ENCODE data around the gene PRSS36.

PRSS36 gene

DNA sequence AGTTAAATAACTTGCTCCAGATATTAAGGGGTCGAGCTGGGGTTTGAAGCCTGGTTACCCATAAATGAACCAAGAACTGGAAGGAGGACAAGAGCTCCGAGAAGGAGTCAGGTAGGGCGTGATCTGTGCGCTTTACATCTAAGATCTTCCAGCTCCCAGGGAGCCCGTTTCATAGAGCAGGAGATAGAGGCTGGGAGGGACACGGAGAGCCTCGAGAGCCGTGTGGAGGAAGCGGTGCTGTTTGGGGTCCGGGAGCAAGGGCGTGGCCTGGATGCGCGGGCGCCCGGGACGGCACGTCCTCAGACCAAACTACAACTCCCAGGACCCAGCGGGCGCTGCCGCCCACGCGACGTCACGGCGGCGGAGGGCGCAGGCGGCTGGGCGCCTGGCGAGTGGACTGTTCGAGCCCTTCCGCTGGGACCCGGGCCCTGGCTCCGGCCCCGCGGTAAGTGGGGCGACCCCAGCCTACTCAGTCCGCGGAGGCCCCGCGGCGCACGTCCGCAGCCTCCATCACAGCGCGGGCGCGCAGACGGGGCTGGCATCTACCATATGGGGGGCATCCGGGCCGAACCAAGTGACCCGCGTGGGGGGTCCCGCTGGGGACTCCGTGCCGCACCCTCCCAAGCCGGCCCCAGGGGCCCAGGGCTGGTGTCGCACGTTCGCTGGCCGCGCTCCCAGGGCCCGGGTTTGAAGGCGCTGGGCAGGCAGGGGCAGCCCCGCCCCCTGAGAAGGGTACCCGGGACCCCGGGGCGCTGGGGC is 41.7 kb downstream of the PRSS36 start, which contains the start of gene BCKDK:
BCKDK (plus strand) TSS at position 352 of the 759 bp plus-strand sequence. CDS start 838 bp downstream, outside the sequence.
- peak within 1 kb of the TSS; percentile 3 for H2BK5ac ChIP-seq (ENCODE audit: low read depth, low read length, poor library complexity, severe bottlenecking)
- H3K23ac ChIP-seq (ENCODE audit: low read length in 2 of 2) = peak within 1 kb of the TSS in 1 of 2 experiments; percentile 74
- peak within 1 kb of the TSS; percentile 99 for H3K4me2 ChIP-seq (ENCODE audit: low read length, poor library complexity, severe bottlenecking)
- peak within 1 kb of the TSS; percentile 5 to 76 for H3K14ac ChIP-seq (ENCODE audit: low read length in 2 of 2)
- no peaks in the 10 kb centered on the region for H3K27me3 ChIP-seq (ENCODE audit: control insufficient read depth in 1 of 2, insufficient read depth in 1 of 2, low read length in 2 of 2)
- H4K8ac ChIP-seq (ENCODE audit: low read length) = peak within 1 kb of the TSS; percentile 85
- peak within 1 kb of the TSS; percentile 64 for H4K91ac ChIP-seq (ENCODE audit: low read length)
- H2AK5ac ChIP-seq (ENCODE audit: low read length, severe bottlenecking) = peak within 1 kb of the TSS; percentile 23
- H2BK120ac ChIP-seq (ENCODE audit: low read depth, low read length) = peak within 1 kb of the TSS; percentile 42
- peak; percentile 57 for DNase-seq
- peak within 1 kb of the TSS in 1 of 2 experiments; percentile 57 for H2BK12ac ChIP-seq (ENCODE audit: low read length in 2 of 2)
- peaks cover 40 to 43% of the 10 kb centered on the region in 2 experiments for H3K36me3 ChIP-seq (ENCODE audit: control insufficient read depth in 1 of 2, insufficient read depth in 2 of 2, low read depth in 1 of 2, low read length in 2 of 2)
- no peaks in the 10 kb centered on the region for H3K9me3 ChIP-seq (ENCODE audit: control insufficient read depth, low read length)
- H3K27ac ChIP-seq (ENCODE audit: low read length, poor library complexity, severe bottlenecking) = no peak within 1 kb of the TSS
- peaks cover 40% of the 10 kb centered on the region for H3K79me1 ChIP-seq (replicated peaks; ENCODE audit: low read length, poor library complexity, severe bottlenecking)
- H3K4ac ChIP-seq (ENCODE audit: low read depth in 1 of 2, low read length in 2 of 2) = peak within 1 kb of the TSS; percentile 62 to 75
- peak within 1 kb of the TSS; percentile 90 for H3K9ac ChIP-seq (ENCODE audit: low read length)
- H2AFZ ChIP-seq (ENCODE audit: low read depth, low read length) = peak within 1 kb of the TSS; percentile 87
- peak within 1 kb of the TSS; percentile 81 to 88 for H3K4me3 ChIP-seq (ENCODE audit: insufficient read depth in 1 of 2, low read depth in 1 of 2, low read length in 2 of 2)
- H3K4me1 ChIP-seq (ENCODE audit: control insufficient read depth, insufficient read depth, low read depth, low read length) = peaks cover 29% of the 10 kb centered on the region
- 6% methylated on average over 58 of the region's 68 CpGs for WGBS
- peak within 1 kb of the TSS; percentile 73 to 90 for H3K18ac ChIP-seq (ENCODE audit: low read depth in 1 of 2, low read length in 2 of 2)
- peak within 1 kb of the TSS; percentile 92 for H2BK15ac ChIP-seq (ENCODE audit: low read depth, poor library complexity, severe bottlenecking)

DNA sequence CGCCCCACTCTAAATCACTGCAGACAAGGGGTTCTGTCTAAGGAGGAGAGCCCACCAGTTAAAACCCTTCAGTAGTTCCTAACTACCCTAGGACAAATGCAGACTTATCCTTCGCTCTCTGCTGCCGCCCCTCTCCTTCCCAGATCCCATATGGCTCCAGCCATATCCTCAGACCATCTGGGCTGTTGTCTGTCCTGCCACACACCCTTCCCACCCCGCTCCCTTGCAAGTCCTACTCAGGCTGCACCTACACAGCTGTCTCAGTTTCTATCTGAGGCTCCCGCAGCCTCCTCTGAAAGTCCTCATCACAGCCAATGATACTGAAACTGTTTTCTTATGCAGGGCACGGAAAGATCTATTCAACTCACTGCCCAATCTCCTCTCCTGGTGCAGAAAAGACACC is 42.4 kb downstream of the PRSS36 start:
- no peak for DNase-seq
- Histone ChIP-seq H2BK5ac (ENCODE audit: low read depth, low read length, poor library complexity, severe bottlenecking) (no peak overlapping the region), H3K9ac (ENCODE audit: low read length) (no peak overlapping the region), H3K14ac (ENCODE audit: low read length in 2 of 2) (no peak overlapping the region), H3K36me3 (ENCODE audit: control insufficient read depth in 1 of 2, insufficient read depth in 2 of 2, low read depth in 1 of 2, low read length in 2 of 2) (peaks cover 32 to 35% of the 10 kb centered on the region in 2 experiments), H2BK120ac (ENCODE audit: low read depth, low read length) (no peak overlapping the region), H3K18ac (ENCODE audit: low read depth in 1 of 2, low read length in 2 of 2) (no peak overlapping the region), H4K8ac (ENCODE audit: low read length) (no peak overlapping the region), H3K4me2 (ENCODE audit: low read length, poor library complexity, severe bottlenecking) (no peak overlapping the region), H3K4me3 (ENCODE audit: insufficient read depth in 1 of 2, low read depth in 1 of 2, low read length in 2 of 2) (no peak overlapping the region), H4K91ac (ENCODE audit: low read length) (no peak overlapping the region), H3K4me1 (ENCODE audit: control insufficient read depth, insufficient read depth, low read depth, low read length) (peaks cover 25% of the 10 kb centered on the region), H3K9me3 (ENCODE audit: control insufficient read depth, low read length) (no peaks in the 10 kb centered on the region), H2AK5ac (ENCODE audit: low read length, severe bottlenecking) (no peak overlapping the region), H3K23ac (ENCODE audit: low read length in 2 of 2) (no peak overlapping the region), H3K27ac (ENCODE audit: low read length, poor library complexity, severe bottlenecking) (no peak overlapping the region), H3K4ac (ENCODE audit: low read depth in 1 of 2, low read length in 2 of 2) (peak overlapping the region in 1 of 2 experiments; percentile 32), H2BK12ac (ENCODE audit: low read length in 2 of 2) (peak overlapping the region in 1 of 2 experiments; percentile 10), H2BK15ac (ENCODE audit: low read depth, poor library complexity, severe bottlenecking) (no peak overlapping the region), H2AFZ (ENCODE audit: low read depth, low read length) (peak overlapping the region; percentile 16), H3K79me1 (replicated peaks; ENCODE audit: low read length, poor library complexity, severe bottlenecking) (peaks cover 36% of the 10 kb centered on the region), H3K27me3 (ENCODE audit: control insufficient read depth in 1 of 2, insufficient read depth in 1 of 2, low read length in 2 of 2) (no peaks in the 10 kb centered on the region)
- WGBS = 90% methylated on average over 6 of the region's 6 CpGs

DNA sequence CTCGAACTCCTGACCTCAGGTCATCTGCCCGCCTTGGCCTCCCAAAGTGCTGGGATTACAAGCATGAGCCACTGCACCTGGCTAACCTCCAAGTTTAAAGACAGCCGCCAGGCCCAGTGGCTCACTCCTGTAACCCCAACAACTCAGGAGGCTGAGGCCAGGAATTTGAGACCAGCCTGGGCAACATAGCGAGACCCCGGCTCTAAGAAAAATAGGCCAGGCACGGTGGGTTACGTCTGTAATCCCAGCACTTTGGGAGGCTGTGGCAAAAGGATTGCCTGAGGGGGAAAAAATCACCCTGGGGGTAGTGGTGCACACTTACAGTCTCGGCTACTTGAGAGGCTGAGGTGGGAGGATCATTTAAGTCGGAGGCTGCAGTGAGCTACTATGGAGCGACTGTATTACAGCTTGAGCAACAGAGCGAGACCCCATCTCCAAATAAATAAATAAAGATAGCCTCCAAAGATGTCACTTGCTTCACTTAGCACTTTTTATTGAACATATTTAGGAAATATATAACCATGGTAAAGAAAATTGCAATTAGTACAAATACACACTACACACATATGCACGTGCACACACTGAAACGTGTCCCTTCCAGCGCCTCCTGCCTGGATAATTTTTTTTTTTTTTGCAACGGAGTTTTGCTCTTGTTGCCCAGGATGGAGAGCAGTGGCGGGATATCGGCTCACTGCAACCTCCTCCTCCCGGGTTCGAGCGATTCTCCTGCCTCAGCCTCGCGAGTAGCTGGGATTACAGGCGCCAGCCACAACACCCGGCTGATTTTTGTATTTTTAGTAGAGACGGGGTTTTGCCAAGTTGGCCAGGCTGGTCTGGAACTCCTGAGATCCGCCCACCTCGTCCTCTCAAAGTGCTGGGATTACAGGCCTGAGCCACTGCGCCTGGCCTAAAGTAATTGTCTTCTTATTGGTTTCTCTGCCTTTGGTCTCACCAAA is 43.1 kb downstream of the PRSS36 start:
- no peaks in the 10 kb centered on the region for H3K9me3 ChIP-seq (ENCODE audit: control insufficient read depth, low read length)
- no peak for DNase-seq
- peaks cover 29% of the 10 kb centered on the region for H3K79me1 ChIP-seq (replicated peaks; ENCODE audit: low read length, poor library complexity, severe bottlenecking)
- no peak overlapping the region for H3K4ac ChIP-seq (ENCODE audit: low read depth in 1 of 2, low read length in 2 of 2)
- H3K27me3 ChIP-seq (ENCODE audit: control insufficient read depth in 1 of 2, insufficient read depth in 1 of 2, low read length in 2 of 2) = no peaks in the 10 kb centered on the region
- no peak overlapping the region for H3K14ac ChIP-seq (ENCODE audit: low read length in 2 of 2)
- no peak overlapping the region for H4K8ac ChIP-seq (ENCODE audit: low read length)
- H3K4me1 ChIP-seq (ENCODE audit: control insufficient read depth, insufficient read depth, low read depth, low read length) = peaks cover 25% of the 10 kb centered on the region
- no peak overlapping the region for H3K4me3 ChIP-seq (ENCODE audit: insufficient read depth in 1 of 2, low read depth in 1 of 2, low read length in 2 of 2)
- H2AK5ac ChIP-seq (ENCODE audit: low read length, severe bottlenecking) = no peak overlapping the region
- no peak overlapping the region for H3K23ac ChIP-seq (ENCODE audit: low read length in 2 of 2)
- H3K36me3 ChIP-seq (ENCODE audit: control insufficient read depth in 1 of 2, insufficient read depth in 2 of 2, low read depth in 1 of 2, low read length in 2 of 2) = peaks cover 25 to 28% of the 10 kb centered on the region in 2 experiments
- no peak overlapping the region for H2BK120ac ChIP-seq (ENCODE audit: low read depth, low read length)
- no peak overlapping the region for H2BK5ac ChIP-seq (ENCODE audit: low read depth, low read length, poor library complexity, severe bottlenecking)
- H2BK12ac ChIP-seq (ENCODE audit: low read length in 2 of 2) = no peak overlapping the region
- no peak overlapping the region for H3K27ac ChIP-seq (ENCODE audit: low read length, poor library complexity, severe bottlenecking)
- H2AFZ ChIP-seq (ENCODE audit: low read depth, low read length) = no peak overlapping the region
- 96% methylated on average over 24 of the region's 28 CpGs for WGBS
- no peak overlapping the region for H2BK15ac ChIP-seq (ENCODE audit: low read depth, poor library complexity, severe bottlenecking)
- H3K4me2 ChIP-seq (ENCODE audit: low read length, poor library complexity, severe bottlenecking) = no peak overlapping the region
- no peak overlapping the region for H4K91ac ChIP-seq (ENCODE audit: low read length)
- no peak overlapping the region for H3K18ac ChIP-seq (ENCODE audit: low read depth in 1 of 2, low read length in 2 of 2)
- H3K9ac ChIP-seq (ENCODE audit: low read length) = no peak overlapping the region
